Fibroblast of pulmonary artery (primary cell): ENCODE data around the gene PDLIM3.
A peak's percentile ranks its signal among the peaks of the same experiment; 100 is the strongest.

ENCODE experiments used
- DNase-seq: peaks from one replicate; pipeline ENCODE4 v3.0.0-alpha.2; 2010; ENCODE audit warnings: low read depth
- H3K4me3 ChIP-seq: replicated peaks from 2 replicates; pipeline ENCODE4 v1.5.1; 2011; ENCODE audit warnings: low read depth, mild to moderate bottlenecking, control low read depth, low read length, moderate library complexity
- TF ChIP-seq, protein P1 (sequence below): IDR thresholded peaks from 2 replicates; pipeline ENCODE4 v1.5.1; 2011; ENCODE audit warnings: mild to moderate bottlenecking, control low read depth, low read length, inconsistent platforms; ENCODE audit errors: missing control alignments

The PDLIM3 gene

DNA sequence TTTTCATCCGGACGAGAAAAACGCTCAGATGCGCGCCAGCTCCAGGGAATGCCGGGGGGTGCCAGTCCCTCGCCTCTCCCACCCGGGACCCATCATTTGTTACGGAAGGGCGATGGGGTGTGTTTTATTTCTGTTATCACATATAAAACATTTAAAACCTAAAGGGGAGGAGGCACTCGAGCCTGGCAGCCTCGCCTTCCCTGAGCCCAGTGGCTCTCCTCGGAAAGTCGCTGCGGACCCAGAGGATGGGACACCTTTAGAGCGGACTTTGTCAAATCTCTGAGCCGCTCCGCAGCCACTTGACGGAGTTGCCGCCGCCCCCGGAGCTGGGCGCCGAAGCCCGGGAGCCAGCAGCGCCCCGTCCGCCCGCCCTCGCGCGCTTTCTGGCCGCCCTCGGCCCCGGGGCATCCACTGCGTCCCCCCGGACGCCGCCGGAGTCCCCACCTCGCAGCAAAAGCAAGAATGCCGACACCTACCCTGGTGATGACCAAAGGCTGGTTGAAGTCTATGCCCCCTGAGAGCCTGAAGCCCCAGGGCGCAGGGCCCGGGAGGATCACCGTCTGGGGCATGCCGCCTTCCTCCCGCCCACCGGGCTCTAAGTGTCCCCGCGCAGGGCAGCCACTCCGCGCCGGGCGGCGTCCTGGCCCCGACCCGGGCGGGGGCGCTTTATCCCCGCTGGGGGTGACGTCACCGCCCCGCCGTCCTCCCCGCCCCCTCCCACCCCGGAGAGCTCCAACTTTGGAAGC lies at the start of gene PDLIM3:
Gene PDLIM3 (minus strand): TSS at position 642 of the 746 bp plus-strand sequence. CDS start 73 bp downstream, at position 569.
- peak; percentile 75 for DNase-seq
- H3K4me3 ChIP-seq = peak within 1 kb of the TSS; percentile 86
- TF ChIP-seq, protein P1, sequence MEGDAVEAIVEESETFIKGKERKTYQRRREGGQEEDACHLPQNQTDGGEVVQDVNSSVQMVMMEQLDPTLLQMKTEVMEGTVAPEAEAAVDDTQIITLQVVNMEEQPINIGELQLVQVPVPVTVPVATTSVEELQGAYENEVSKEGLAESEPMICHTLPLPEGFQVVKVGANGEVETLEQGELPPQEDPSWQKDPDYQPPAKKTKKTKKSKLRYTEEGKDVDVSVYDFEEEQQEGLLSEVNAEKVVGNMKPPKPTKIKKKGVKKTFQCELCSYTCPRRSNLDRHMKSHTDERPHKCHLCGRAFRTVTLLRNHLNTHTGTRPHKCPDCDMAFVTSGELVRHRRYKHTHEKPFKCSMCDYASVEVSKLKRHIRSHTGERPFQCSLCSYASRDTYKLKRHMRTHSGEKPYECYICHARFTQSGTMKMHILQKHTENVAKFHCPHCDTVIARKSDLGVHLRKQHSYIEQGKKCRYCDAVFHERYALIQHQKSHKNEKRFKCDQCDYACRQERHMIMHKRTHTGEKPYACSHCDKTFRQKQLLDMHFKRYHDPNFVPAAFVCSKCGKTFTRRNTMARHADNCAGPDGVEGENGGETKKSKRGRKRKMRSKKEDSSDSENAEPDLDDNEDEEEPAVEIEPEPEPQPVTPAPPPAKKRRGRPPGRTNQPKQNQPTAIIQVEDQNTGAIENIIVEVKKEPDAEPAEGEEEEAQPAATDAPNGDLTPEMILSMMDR = no peak

- TF ChIP-seq, protein P1 = no peak
- H3K4me3 ChIP-seq = no peak overlapping the region
- no peak for DNase-seq
Measured at GRCh38 chr4:185583813-185584212, 48.5 kb upstream of the PDLIM3 start.

GRCh38 chr4:185582651-185583400 lies 47.5 kb upstream of the PDLIM3 start:
- TF ChIP-seq, protein P1 = no peak

GRCh38 chr4:185580699-185581098 lies 45.4 kb upstream of the PDLIM3 start:
- no peak for DNase-seq
- no peak overlapping the region for H3K4me3 ChIP-seq
- TF ChIP-seq, protein P1 = no peak

More at GRCh38 chr4:185582651-185583400, 47.5 kb upstream of the PDLIM3 start:
- no peak for DNase-seq
- no peak overlapping the region for H3K4me3 ChIP-seq

DNA sequence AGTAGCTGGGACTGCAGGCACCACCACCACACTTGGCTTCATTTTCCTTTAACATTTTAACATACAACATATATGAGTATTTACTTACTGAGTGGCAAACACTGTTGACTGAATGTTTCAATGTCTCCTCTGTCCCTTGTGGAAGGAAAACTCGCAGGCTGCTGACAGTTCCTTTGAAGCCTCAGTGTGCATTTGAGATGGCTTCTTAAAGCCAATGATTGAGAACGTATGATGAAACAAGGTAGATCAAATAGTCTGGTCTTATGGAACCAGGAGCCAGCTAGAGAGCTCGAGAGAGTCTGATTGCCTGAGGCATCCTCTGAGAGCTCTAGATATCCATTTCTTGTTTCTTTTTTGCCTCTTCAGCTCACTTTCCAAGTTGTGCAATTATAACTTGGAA lies 43.0 kb upstream of the PDLIM3 start:
- DNase-seq = no peak
- no peak overlapping the region for H3K4me3 ChIP-seq
- TF ChIP-seq, protein P1 = no peak

GRCh38 chr4:185576962-185577950 lies 41.9 kb upstream of the PDLIM3 start:
- TF ChIP-seq, protein P1 = no peak
- DNase-seq = peak; percentile 31
- H3K4me3 ChIP-seq = no peak overlapping the region
